Stimulated activated naive CD8-positive, alpha-beta T cell treated with anti-CD3 and anti-CD28 coated beads, Interleukin-15, Interleukin-2, amounts not matched to agents 100 ng/mL and 50 ng/mL, for 24 hours (primary cell): ENCODE measurements around the gene MAGI1.

ENCODE experiments used
- H3K27ac Mint-ChIP-seq: one replicate; pipeline ENCODE4 v1.8.0; 2021; ENCODE audit warnings: mild to moderate bottlenecking, mixed read lengths
- H3K27me3 Mint-ChIP-seq: one replicate; pipeline ENCODE4 v1.8.0; 2021; ENCODE audit warnings: mixed read lengths
- H3K36me3 Mint-ChIP-seq: one replicate; pipeline ENCODE4 v1.8.0; 2021; ENCODE audit warnings: low read depth, mixed read lengths
- H3K4me1 Mint-ChIP-seq: one replicate; pipeline ENCODE4 v1.8.0; 2021; ENCODE audit warnings: low read depth, mixed read lengths
- H3K4me3 Mint-ChIP-seq: one replicate; pipeline ENCODE4 v1.8.0; 2021; ENCODE audit warnings: mild to moderate bottlenecking, mixed read lengths
- H3K9me3 Mint-ChIP-seq: one replicate; pipeline ENCODE4 v1.8.0; 2021; ENCODE audit warnings: mixed read lengths

The MAGI1 gene

DNA sequence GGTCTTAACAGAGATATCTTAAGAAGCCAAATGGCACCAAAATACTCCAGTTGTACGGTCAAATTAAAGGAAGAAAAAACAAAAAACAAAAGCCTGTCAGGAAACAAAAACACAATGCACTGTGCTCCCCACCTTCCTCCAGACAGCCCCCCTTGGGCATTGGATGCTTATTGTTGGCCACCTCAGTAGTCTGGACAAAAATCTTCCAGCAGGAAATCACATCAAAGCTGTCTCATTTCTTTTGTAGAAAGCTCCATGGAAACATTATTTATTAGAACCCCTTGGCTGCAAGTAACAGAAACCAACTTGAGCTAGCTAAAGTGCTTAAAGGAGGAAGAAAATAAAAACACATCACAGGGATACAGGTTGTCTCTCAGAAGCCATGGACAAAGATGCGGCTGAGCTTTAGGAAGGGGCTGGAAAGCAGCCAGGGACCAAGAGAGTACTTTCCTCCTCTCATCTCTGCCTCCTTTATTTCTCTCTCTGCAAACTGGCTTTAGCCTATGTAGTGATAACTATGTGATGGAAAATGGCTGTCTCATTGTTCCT is 699.5 kb downstream of the MAGI1 start:
- Mint-ChIP-seq H3K27me3 (no peaks in the 10 kb centered on the region), H3K4me3 (no peak overlapping the region), H3K27ac (no peak overlapping the region)

GRCh38 chr3:65338571-65338970 is 700.1 kb downstream of the MAGI1 start:
- H3K9me3 Mint-ChIP-seq, result no peaks in the 10 kb centered on the region
- no peaks in the 10 kb centered on the region for H3K36me3 Mint-ChIP-seq
- H3K27ac Mint-ChIP-seq, result no peak overlapping the region
- no peak overlapping the region for H3K4me3 Mint-ChIP-seq
- H3K4me1 Mint-ChIP-seq, result no peaks in the 10 kb centered on the region
- no peaks in the 10 kb centered on the region for H3K27me3 Mint-ChIP-seq

More for the DNA sequence above, 699.5 kb downstream of the MAGI1 start:
- H3K36me3 Mint-ChIP-seq, result no peaks in the 10 kb centered on the region
- H3K9me3 Mint-ChIP-seq, result no peaks in the 10 kb centered on the region
- no peaks in the 10 kb centered on the region for H3K4me1 Mint-ChIP-seq

DNA sequence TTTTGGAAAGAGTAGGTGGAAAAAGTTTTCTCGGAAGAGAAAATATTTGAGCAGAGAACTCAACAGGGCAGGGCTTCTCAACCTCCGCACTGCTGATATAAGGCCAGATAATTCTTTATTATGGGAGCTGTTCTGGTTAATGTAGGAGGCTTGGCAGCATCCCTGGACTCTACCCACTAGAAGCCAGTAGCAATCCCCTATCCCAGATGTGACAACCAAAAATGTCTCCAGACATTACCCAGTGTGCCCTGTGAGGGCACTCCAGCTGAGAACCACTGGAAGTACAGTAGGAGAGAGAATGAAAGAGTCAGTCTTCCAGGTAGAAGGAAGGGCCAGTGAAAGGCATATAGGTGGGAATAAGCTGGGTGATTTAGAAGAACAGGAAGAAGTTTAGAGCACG is 703.1 kb downstream of the MAGI1 start:
- Mint-ChIP-seq H3K4me3 (no peak overlapping the region), H3K9me3 (no peaks in the 10 kb centered on the region), H3K27me3 (no peaks in the 10 kb centered on the region), H3K4me1 (no peaks in the 10 kb centered on the region), H3K27ac (no peak overlapping the region), H3K36me3 (no peaks in the 10 kb centered on the region)

GRCh38 chr3:65334045-65334665 is 704.6 kb downstream of the MAGI1 start:
- Mint-ChIP-seq H3K36me3 (no peaks in the 10 kb centered on the region), H3K27me3 (no peaks in the 10 kb centered on the region), H3K9me3 (no peaks in the 10 kb centered on the region), H3K27ac (no peak overlapping the region), H3K4me3 (no peak overlapping the region), H3K4me1 (no peaks in the 10 kb centered on the region)

DNA sequence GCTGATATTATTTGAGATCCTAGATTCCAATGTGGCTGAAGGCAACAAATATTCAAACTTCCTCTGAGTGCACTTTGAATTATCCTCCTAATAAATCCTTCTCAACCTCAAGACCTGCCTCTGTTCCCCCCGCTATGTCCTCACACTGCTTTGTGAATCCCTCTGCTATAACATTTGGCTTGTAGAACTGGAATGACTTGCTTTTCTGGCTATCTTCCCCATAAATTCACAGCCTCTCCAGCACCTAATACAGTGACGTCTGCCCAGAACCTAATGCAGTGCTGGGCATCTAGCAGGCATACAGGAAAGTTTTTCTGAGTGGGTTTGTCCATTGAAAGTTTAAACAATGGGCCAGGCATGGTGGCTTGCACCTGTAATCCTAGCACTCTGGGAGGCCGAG is 707.0 kb downstream of the MAGI1 start:
- H3K27me3 Mint-ChIP-seq, result no peaks in the 10 kb centered on the region
- no peak overlapping the region for H3K27ac Mint-ChIP-seq
- no peaks in the 10 kb centered on the region for H3K36me3 Mint-ChIP-seq
- no peak overlapping the region for H3K4me3 Mint-ChIP-seq
- H3K9me3 Mint-ChIP-seq, result no peaks in the 10 kb centered on the region
- no peaks in the 10 kb centered on the region for H3K4me1 Mint-ChIP-seq

GRCh38 chr3:65330072-65330471 is 708.6 kb downstream of the MAGI1 start:
- H3K9me3 Mint-ChIP-seq, result peaks cover 4% of the 10 kb centered on the region
- H3K4me1 Mint-ChIP-seq, result no peaks in the 10 kb centered on the region
- H3K36me3 Mint-ChIP-seq, result no peaks in the 10 kb centered on the region
- H3K27ac Mint-ChIP-seq, result no peak overlapping the region
- no peaks in the 10 kb centered on the region for H3K27me3 Mint-ChIP-seq
- H3K4me3 Mint-ChIP-seq, result no peak overlapping the region

DNA sequence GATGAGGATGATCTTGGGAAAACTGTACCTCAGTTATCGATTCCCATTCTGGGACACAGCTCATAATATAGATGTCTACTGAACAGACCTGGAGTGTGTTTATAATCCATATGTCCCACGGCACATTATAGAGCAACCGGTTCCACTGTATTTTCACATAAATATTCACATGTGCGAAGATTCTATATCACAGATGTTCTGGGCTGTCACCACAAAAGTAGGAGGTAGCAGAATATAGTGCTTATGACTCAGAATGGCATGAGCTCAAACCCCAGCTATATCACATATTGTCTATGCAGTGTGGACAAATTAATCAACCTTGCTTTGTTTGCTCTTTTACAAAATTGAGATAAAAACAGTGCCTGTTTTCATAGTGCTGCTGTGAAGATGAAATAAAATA is 710.6 kb downstream of the MAGI1 start:
- Mint-ChIP-seq H3K9me3 (peaks cover 4% of the 10 kb centered on the region), H3K36me3 (no peaks in the 10 kb centered on the region), H3K4me3 (no peak overlapping the region), H3K27ac (no peak overlapping the region), H3K4me1 (no peaks in the 10 kb centered on the region), H3K27me3 (no peaks in the 10 kb centered on the region)

DNA sequence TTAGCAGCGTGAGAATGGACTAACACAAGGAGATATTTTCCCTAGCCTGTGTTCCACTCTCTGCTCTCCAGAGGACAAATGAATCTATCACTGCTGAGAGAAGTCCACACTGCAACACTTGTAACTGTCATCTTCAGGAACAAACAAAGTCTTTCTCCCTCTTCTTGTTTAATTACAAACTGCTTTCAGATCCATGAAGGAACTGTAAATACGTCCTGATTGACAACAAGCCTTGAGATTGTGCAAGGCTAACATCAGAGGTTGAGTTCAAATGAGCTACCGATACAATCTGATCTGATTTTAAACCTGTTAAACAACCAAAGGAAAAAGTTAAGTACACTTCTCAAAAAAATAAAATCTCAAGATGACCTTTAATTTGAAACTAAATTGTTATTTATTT is 712.1 kb downstream of the MAGI1 start:
- Mint-ChIP-seq H3K27me3 (no peaks in the 10 kb centered on the region), H3K9me3 (peaks cover 4% of the 10 kb centered on the region), H3K4me1 (no peaks in the 10 kb centered on the region), H3K27ac (no peak overlapping the region), H3K4me3 (no peak overlapping the region), H3K36me3 (no peaks in the 10 kb centered on the region)

DNA sequence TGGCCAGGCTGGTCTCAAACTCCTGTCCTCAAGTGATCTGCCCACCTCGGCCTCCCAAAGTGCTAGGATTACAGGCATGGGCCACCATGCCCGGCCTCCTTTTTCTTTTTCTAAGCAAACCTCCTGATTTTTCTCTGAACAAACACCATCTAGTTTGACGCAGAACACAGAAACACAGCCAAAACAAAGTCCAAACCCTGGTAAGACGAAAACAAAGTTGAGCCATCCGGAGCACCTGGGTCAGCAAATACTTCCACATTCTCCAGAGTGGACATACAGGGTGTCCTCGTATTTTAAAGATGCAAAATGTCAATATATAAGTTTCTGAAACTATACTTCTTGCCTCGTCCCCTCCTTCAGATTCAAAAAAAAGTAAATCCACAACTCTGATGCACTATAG is 715.8 kb downstream of the MAGI1 start:
- no peak overlapping the region for H3K27ac Mint-ChIP-seq

DNA sequence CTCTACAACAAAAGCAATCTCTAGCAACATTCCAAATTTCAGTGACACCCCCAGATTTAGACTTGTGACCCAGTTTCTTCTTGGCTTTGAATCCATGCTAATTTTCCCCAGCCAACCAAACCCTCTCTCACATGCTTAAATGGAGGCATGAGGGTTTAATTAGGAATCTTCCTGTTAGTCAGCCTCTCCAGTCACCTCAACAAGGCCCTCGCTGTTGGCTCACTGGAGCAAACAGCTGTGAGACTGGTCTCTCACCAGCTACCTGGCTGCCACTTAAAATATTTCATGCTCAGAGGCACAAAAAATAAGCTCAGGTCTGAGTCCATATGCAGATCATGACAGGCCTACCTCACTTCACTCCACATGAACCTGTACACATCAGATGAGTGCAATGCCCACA is 720.5 kb downstream of the MAGI1 start:
- Mint-ChIP-seq H3K4me3 (no peak overlapping the region), H3K9me3 (peaks cover 23% of the 10 kb centered on the region), H3K36me3 (no peaks in the 10 kb centered on the region), H3K4me1 (no peaks in the 10 kb centered on the region), H3K27me3 (no peaks in the 10 kb centered on the region), H3K27ac (no peak overlapping the region)

More for the DNA sequence above, 715.8 kb downstream of the MAGI1 start:
- no peak overlapping the region for H3K4me3 Mint-ChIP-seq
- peaks cover 11% of the 10 kb centered on the region for H3K9me3 Mint-ChIP-seq
- H3K4me1 Mint-ChIP-seq, result no peaks in the 10 kb centered on the region
- H3K36me3 Mint-ChIP-seq, result no peaks in the 10 kb centered on the region
- H3K27me3 Mint-ChIP-seq, result no peaks in the 10 kb centered on the region

DNA sequence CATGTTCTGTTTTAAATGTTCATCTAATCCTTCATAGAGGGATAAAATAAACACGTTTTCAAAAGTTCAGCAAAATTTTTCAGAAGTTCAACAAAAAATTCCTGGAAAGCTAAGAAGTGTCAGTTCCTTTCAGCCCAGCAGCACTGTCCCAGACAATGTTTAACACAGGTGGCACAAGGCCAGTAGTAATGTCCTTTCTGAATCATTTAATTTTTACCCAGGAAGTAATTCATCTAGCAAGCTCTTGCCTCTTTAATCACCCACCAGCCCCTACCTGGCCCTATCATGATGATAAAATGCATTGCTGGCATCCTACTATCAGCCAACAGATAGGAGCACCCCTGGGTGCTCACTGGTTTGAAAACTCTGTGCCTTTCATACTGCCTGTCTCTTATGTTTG is 723.8 kb downstream of the MAGI1 start:
- H3K36me3 Mint-ChIP-seq, result no peaks in the 10 kb centered on the region
- no peak overlapping the region for H3K27ac Mint-ChIP-seq
- no peaks in the 10 kb centered on the region for H3K27me3 Mint-ChIP-seq
- peaks cover 18% of the 10 kb centered on the region for H3K9me3 Mint-ChIP-seq
- H3K4me3 Mint-ChIP-seq, result no peak overlapping the region
- H3K4me1 Mint-ChIP-seq, result no peaks in the 10 kb centered on the region

DNA sequence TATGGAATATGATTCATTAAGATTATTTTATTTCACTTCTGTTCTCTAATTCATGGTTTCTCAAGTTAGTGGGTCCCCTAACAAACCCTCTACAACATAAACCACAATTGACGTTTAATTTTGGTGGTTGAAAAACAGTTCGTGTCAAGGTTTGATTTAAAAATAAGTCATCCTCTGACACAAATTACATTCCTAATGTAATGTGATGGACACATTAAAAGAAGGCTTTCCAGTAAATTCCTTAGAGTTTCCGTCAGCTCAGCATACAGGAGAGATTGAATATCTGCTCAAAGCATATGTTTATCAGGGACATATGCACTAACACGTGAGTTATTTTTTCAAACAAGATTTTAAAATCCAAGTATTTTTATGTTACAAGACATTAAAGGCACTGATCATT is 724.4 kb downstream of the MAGI1 start:
- H3K36me3 Mint-ChIP-seq, result no peaks in the 10 kb centered on the region
- H3K27me3 Mint-ChIP-seq, result no peaks in the 10 kb centered on the region
- no peak overlapping the region for H3K27ac Mint-ChIP-seq
- no peak overlapping the region for H3K4me3 Mint-ChIP-seq
- H3K9me3 Mint-ChIP-seq, result peaks cover 20% of the 10 kb centered on the region
- H3K4me1 Mint-ChIP-seq, result no peaks in the 10 kb centered on the region

DNA sequence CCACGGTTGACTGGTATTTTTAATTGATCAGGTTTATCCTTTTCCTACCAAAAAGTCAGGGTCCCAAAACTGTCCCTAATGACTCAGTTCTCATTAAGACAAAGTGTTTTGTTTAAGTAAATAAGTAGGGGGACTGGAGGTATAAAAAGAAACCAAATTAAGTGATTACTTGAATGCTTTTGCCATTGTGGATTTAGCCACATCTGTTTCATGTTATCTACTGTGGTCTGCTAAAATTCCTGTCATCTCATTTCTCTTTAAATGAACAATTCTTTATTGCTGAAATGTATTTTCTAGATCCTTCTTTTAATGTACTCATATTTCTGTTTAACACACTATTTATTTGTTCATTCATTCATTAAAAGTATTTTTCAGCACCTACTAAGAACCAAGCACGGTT is 725.1 kb downstream of the MAGI1 start:
- Mint-ChIP-seq H3K4me1 (no peaks in the 10 kb centered on the region), H3K36me3 (no peaks in the 10 kb centered on the region), H3K9me3 (peaks cover 20% of the 10 kb centered on the region), H3K27me3 (no peaks in the 10 kb centered on the region), H3K4me3 (no peak overlapping the region), H3K27ac (no peak overlapping the region)

GRCh38 chr3:65305836-65306235 is 732.9 kb downstream of the MAGI1 start:
- peaks cover 11% of the 10 kb centered on the region for H3K9me3 Mint-ChIP-seq
- no peaks in the 10 kb centered on the region for H3K4me1 Mint-ChIP-seq
- H3K27me3 Mint-ChIP-seq, result no peaks in the 10 kb centered on the region
- no peak overlapping the region for H3K27ac Mint-ChIP-seq
- H3K4me3 Mint-ChIP-seq, result no peak overlapping the region
- no peaks in the 10 kb centered on the region for H3K36me3 Mint-ChIP-seq
